Daoy (cell line): ENCODE measurements around the gene GMCL1. TPM values are rescaled to one million over a fixed set of nuclear protein-coding genes. Genes with fewer than 3 reads are reported as not detected.
A peak's percentile ranks its signal among the peaks of the same experiment; 100 is the strongest.
"Not testable (repeated sequence)": the region's sequence is repeated elsewhere in the genome, so short reads cannot be mapped to it uniquely, and the experiment has no call there.

Experiments used
- DNase-seq: peaks from one replicate; pipeline ENCODE4 v3.0.0-alpha.2; 2015; ENCODE audit warnings: low read depth
- total RNA-seq: library from RNA; depleted of rRNA; stranded (reverse); fragments of >200 nt; shearing (Covaris generic); gene quantifications from 2 replicates; pipeline ENCODE4 v1.2.3, GENCODE V29; 2014; rRNA removed

The GMCL1 gene
- total RNA-seq: 6.1 and 6.9 TPM in 2 replicates

- DNase-seq: peak; percentile 98
Measured at GRCh38 chr2:69829256-69830044, at the start of gene GMCL1. Gene GMCL1 (plus strand): TSS chr2:69829660. CDS start chr2:69829893, 233 bp downstream.

GRCh38 chr2:69780921-69781320 lies 48.5 kb upstream of the GMCL1 start:
- DNase-seq: no peak

GRCh38 chr2:69781321-69782248 lies 47.9 kb upstream of the GMCL1 start:
- no peak for DNase-seq

- DNase-seq: no peak
Measured at GRCh38 chr2:69784228-69784627, 45.2 kb upstream of the GMCL1 start.

- no peak for DNase-seq
Measured at GRCh38 chr2:69785358-69785757, 44.1 kb upstream of the GMCL1 start.

GRCh38 chr2:69786052-69786560 lies 43.4 kb upstream of the GMCL1 start:
- no peak for DNase-seq

- peak; percentile 54 for DNase-seq
Measured at GRCh38 chr2:69789175-69789721, 40.2 kb upstream of the GMCL1 start.

- no peak for DNase-seq
Measured at GRCh38 chr2:69789772-69790600, 39.5 kb upstream of the GMCL1 start.

- DNase-seq: no peak
Measured at GRCh38 chr2:69790601-69790959, 38.9 kb upstream of the GMCL1 start.

GRCh38 chr2:69791045-69791444 lies 38.4 kb upstream of the GMCL1 start:
- no peak for DNase-seq

- DNase-seq: no peak
Measured at GRCh38 chr2:69796174-69796573, 33.3 kb upstream of the GMCL1 start.

GRCh38 chr2:69797235-69797634 lies 32.2 kb upstream of the GMCL1 start:
- no peak for DNase-seq

- peak; percentile 44 for DNase-seq
Measured at GRCh38 chr2:69797836-69798289, 31.6 kb upstream of the GMCL1 start.

GRCh38 chr2:69798290-69798908 lies 31.1 kb upstream of the GMCL1 start:
- DNase-seq: no peak

- peak; percentile 86 for DNase-seq
Measured at GRCh38 chr2:69798909-69799526, 30.4 kb upstream of the GMCL1 start.

GRCh38 chr2:69801745-69802290 lies 27.6 kb upstream of the GMCL1 start:
- no peak for DNase-seq

- DNase-seq: not testable (repeated sequence)
Measured at GRCh38 chr2:69802781-69803367, 26.6 kb upstream of the GMCL1 start.

GRCh38 chr2:69804416-69804815 lies 25.0 kb upstream of the GMCL1 start:
- DNase-seq: no peak

GRCh38 chr2:69805887-69806286 lies 23.6 kb upstream of the GMCL1 start:
- no peak for DNase-seq
